ENCODE results near the gene FPR3. TPM values are rescaled to one million over a fixed set of nuclear protein-coding genes. Genes with fewer than 3 reads are reported as not detected.

The FPR3 gene
- total and polyA plus RNA-seq, 2 donors (not counting 1 experiment from before 2014, with no cell fraction given): 0.44 TPM; not detected in 1

- Histone ChIP-seq H3K79me2 (ENCODE audit: control insufficient read depth, insufficient read depth, low read length) (no peaks in the 10 kb centered on the region), H4K20me1 (ENCODE audit: control insufficient read depth, insufficient read depth, low read length, poor library complexity, severe bottlenecking) (no peaks in the 10 kb centered on the region), H3K9me3 (ENCODE audit: control extremely low read depth in 1 of 3, control insufficient read depth in 2 of 3, insufficient read depth in 1 of 3, low read length in 2 of 3) (peaks cover 0 to 17% (median 0%) of the 10 kb centered on the region in 3 donors), H3K4me1 (ENCODE audit: control insufficient read depth in 2 of 2, insufficient read depth in 2 of 2, low read length in 2 of 2) (no peaks in the 10 kb centered on the region), H3K27me3 (replicated peaks in 1 of 4; ENCODE audit: control extremely low read depth in 1 of 4, control insufficient read depth in 3 of 4, insufficient read depth in 4 of 4, low read length in 3 of 4) (no peaks in the 10 kb centered on the region), H3K9ac (ENCODE audit: low read length) (no peak overlapping the region), H2AFZ (ENCODE audit: insufficient read depth, low read depth, low read length, poor library complexity, severe bottlenecking) (no peak overlapping the region), H3K4me3 (ENCODE audit: control extremely low read depth in 1 of 5, extremely low read depth in 1 of 5, insufficient read depth in 1 of 5, low read depth in 2 of 5, low read length in 4 of 5) (no peak overlapping the region), H3K27ac (ENCODE audit: low read length in 2 of 2) (no peak overlapping the region), H3K36me3 (replicated peaks in 1 of 2; ENCODE audit: control extremely low read depth in 1 of 2, control insufficient read depth in 1 of 2, extremely low read depth in 1 of 2, insufficient read depth in 2 of 2, low read length in 1 of 2) (no peaks in the 10 kb centered on the region), H3K4me2 (replicated peaks; ENCODE audit: low read depth, low read length, poor library complexity, severe bottlenecking) (no peak overlapping the region)
- ChIA-PET POLR2A (no interaction called here), CTCF (no interaction called here)
- 95% methylated on average over 2 of the region's 2 CpGs for WGBS (ENCODE audit: insufficient coverage)
- no peak for TF ChIP-seq CTCF (IDR thresholded peaks at IDR 0.05)
- no peak for TF ChIP-seq EZH2 (IDR thresholded peaks at IDR 0.05; ENCODE audit: borderline replicate concordance, insufficient read depth, low read depth, low read length, poor library complexity, severe bottlenecking)
- peaks cover 5% of the 10 kb centered on the region for H3K9me3 Mint-ChIP-seq (ENCODE audit: insufficient read depth)
- no peak overlapping the region for H3K4me3 Mint-ChIP-seq
- H3K4me1 Mint-ChIP-seq: no peaks in the 10 kb centered on the region
- DNase-seq: no peak
- no peak overlapping the region for H3K27ac Mint-ChIP-seq
- intact Hi-C loops (cut with micrococcal nuclease): no loop called here
- peaks cover 17% of the 10 kb centered on the region for H3K27me3 Mint-ChIP-seq
- no peak for ATAC-seq (ENCODE audit: low read depth)
Observed at GRCh38 chr19:51793994-51794393, 963 bp upstream of the FPR3 start.

- no peaks in the 10 kb centered on the region for H3K4me1 ChIP-seq (ENCODE audit: control insufficient read depth in 2 of 2, insufficient read depth in 2 of 2, low read length in 2 of 2)
- ChIA-PET POLR2A (no interaction called here), CTCF (no interaction called here)
- ATAC-seq (ENCODE audit: low read depth) (no peak), DNase-seq (no peak)
- 87% methylated on average over 3 of the region's 8 CpGs for WGBS (ENCODE audit: insufficient coverage)
- Mint-ChIP-seq H3K4me3 (no peak overlapping the region), H3K27ac (no peak overlapping the region), H3K9me3 (ENCODE audit: insufficient read depth) (peaks cover 5% of the 10 kb centered on the region), H3K27me3 (peaks cover 17% of the 10 kb centered on the region), H3K4me1 (no peaks in the 10 kb centered on the region)
- no peak overlapping the region for H3K4me3 ChIP-seq (ENCODE audit: control extremely low read depth in 1 of 5, extremely low read depth in 1 of 5, insufficient read depth in 1 of 5, low read depth in 2 of 5, low read length in 4 of 5)
- no peak overlapping the region for H2AFZ ChIP-seq (ENCODE audit: insufficient read depth, low read depth, low read length, poor library complexity, severe bottlenecking)
- no peaks in the 10 kb centered on the region for H3K79me2 ChIP-seq (ENCODE audit: control insufficient read depth, insufficient read depth, low read length)
- H3K27ac ChIP-seq (ENCODE audit: low read length in 2 of 2): no peak overlapping the region
- TF ChIP-seq CTCF (IDR thresholded peaks at IDR 0.05) (no peak), EZH2 (IDR thresholded peaks at IDR 0.05; ENCODE audit: borderline replicate concordance, insufficient read depth, low read depth, low read length, poor library complexity, severe bottlenecking) (no peak)
- peaks cover 0 to 25% (median 0%) of the 10 kb centered on the region in 3 donors for H3K9me3 ChIP-seq (ENCODE audit: control extremely low read depth in 1 of 3, control insufficient read depth in 2 of 3, insufficient read depth in 1 of 3, low read length in 2 of 3)
- no peaks in the 10 kb centered on the region for H3K36me3 ChIP-seq (replicated peaks in 1 of 2; ENCODE audit: control extremely low read depth in 1 of 2, control insufficient read depth in 1 of 2, extremely low read depth in 1 of 2, insufficient read depth in 2 of 2, low read length in 1 of 2)
- intact Hi-C loops (cut with micrococcal nuclease): no loop called here
- no peak overlapping the region for H3K4me2 ChIP-seq (replicated peaks; ENCODE audit: low read depth, low read length, poor library complexity, severe bottlenecking)
- no peak overlapping the region for H3K9ac ChIP-seq (ENCODE audit: low read length)
- no peaks in the 10 kb centered on the region for H3K27me3 ChIP-seq (replicated peaks in 1 of 4; ENCODE audit: control extremely low read depth in 1 of 4, control insufficient read depth in 3 of 4, insufficient read depth in 4 of 4, low read length in 3 of 4)
- H4K20me1 ChIP-seq (ENCODE audit: control insufficient read depth, insufficient read depth, low read length, poor library complexity, severe bottlenecking): no peaks in the 10 kb centered on the region
Observed at GRCh38 chr19:51796195-51796679, 1.3 kb downstream of the FPR3 start.
